GM10266 (cell line): Measurements from ENCODE around the gene ZFP57.

Source experiments
- DNase-seq: peaks from one replicate; pipeline ENCODE4 v3.0.0; 2012; ENCODE audit errors: extremely low spot score
- TF ChIP-seq, protein P1 (sequence below): IDR thresholded peaks from 2 replicates; pipeline ENCODE4 v1.5.1; 2012; ENCODE audit warnings: mild to moderate bottlenecking, low read depth; ENCODE audit not compliant: control insufficient read depth, insufficient read depth; ENCODE audit errors: missing control alignments

Gene ZFP57

DNA sequence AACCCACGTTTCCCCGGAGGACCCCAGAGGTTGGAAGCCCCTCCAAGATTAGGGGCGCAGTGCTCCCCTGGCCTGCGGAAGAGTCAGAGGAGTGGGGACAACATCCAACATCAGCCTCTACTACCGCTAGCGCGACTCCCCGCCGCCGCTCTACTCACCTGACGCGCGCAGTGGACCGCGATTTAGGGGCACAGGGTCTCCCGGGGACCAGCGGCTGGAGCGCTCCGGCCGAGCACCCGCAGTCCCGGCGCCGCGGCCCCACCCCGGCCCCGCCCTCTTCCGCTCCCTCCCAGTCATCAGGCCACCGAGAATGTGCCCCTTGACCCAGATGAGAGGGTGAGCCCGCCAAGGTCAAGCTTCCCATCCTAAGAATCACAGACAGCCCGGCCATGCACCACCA lies at the start of gene ZFP57:
TSS of gene ZFP57 (minus strand) at position 249 of the 400 bp plus-strand sequence. CDS start 4,149 bp downstream, outside the sequence.
- TF ChIP-seq, protein P1, sequence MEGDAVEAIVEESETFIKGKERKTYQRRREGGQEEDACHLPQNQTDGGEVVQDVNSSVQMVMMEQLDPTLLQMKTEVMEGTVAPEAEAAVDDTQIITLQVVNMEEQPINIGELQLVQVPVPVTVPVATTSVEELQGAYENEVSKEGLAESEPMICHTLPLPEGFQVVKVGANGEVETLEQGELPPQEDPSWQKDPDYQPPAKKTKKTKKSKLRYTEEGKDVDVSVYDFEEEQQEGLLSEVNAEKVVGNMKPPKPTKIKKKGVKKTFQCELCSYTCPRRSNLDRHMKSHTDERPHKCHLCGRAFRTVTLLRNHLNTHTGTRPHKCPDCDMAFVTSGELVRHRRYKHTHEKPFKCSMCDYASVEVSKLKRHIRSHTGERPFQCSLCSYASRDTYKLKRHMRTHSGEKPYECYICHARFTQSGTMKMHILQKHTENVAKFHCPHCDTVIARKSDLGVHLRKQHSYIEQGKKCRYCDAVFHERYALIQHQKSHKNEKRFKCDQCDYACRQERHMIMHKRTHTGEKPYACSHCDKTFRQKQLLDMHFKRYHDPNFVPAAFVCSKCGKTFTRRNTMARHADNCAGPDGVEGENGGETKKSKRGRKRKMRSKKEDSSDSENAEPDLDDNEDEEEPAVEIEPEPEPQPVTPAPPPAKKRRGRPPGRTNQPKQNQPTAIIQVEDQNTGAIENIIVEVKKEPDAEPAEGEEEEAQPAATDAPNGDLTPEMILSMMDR: no peak
- no peak for DNase-seq

DNA sequence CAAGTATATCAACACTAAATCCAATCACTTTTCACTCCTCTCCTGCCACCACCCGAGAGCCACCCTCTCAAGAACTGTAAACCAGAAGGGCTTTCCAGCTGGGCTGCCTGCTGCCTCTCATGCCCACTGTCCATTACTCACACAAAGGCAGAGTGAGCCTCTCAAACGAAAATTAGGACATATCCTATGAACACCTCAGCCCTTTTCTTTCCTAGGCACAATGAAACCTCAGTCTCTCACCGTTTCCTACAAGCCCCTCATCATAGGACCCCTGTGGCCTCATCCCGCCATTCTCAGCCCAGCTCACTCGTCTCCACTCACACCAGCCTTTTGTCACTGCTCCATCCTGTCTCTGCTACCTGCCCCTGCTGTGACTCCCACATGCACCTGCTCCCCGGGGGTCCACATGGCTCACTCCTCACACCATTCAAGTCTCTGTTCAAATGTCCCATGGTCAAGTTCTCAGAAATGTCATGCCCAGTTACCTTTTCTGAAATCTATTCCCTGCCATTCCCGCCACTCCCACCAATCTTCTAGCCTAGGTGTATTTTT lies 49.7 kb upstream of the ZFP57 start:
- no peak for DNase-seq
- TF ChIP-seq, protein P1: no peak

DNA sequence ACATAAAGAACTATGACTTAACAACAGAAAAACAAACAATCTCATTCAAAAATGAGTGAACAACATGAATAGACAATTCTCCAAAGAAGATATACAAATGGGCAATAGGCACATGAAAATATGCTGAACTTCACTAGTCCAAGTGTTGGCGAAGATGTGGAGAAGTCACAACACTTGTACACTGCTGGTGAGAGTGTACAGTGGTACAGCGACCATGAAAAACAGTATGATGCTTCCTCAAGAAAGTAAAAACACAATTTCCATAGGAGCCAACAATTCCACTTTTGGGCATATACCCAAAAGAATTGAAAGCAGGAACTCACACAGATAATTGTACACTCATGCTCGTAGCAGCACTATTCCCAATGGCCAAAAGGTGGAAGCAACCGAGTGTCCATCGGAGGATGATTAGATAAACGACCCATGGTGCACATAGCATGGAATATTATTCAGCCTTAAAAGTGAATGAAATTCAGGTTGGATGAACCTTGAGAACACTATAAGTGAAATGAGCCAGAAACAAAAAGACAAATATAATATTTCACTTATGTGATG lies 48.9 kb upstream of the ZFP57 start:
- no peak for DNase-seq
- TF ChIP-seq, protein P1: no peak

DNA sequence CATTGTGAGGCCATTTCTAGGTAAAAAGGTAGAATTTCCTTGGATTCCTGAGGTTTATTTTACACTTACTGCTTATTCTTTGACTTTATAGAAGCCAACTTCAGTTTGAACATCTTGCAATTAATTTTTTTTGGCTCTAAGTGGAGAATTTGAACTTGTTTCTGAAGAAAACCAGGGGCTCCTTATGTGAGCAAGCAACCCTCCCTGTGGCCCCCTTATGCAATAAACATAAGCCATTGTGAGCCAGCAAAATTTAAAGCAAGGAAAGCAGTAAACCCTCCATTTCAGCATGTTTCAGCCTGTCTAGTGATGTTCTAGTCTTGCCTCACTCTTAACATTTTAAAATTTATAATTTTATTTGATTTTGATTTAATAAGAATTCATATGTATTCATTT lies 47.9 kb upstream of the ZFP57 start:
- TF ChIP-seq, protein P1: no peak

DNA sequence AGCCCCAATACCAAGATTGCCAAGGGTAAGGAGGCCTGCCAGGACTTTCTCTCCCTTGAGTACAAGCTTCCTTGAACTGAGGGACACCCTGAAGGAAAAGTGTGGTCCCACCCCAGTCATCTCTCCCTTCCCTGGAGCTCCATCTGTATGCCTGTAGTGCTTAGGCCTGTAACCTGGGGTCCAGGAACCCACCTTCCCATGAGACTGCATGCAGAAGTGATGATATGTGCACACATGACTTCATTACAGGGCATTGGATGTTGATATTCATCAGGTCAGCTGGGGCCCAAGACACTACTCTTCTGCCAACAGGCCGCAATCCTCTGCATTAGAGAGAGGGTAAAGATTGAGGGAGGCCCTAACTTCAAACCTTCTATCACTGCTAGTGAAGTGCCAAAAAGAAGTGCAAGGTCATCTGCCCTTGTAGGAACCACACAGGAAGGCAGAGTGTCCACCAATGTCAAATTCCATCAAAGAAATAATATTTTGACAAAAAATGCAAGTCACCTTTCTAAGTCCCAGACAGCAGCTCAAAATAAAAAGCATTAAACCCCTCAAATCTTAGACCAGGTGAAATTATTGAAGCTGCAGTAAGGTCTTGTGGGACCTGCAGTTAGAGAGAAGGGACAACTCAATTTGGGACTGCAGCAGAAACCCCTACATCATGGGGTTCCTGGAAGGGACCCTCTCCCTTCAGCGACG lies 47.4 kb upstream of the ZFP57 start:
- DNase-seq: no peak

More for the DNA sequence above, 47.9 kb upstream of the ZFP57 start:
- DNase-seq: no peak

DNA sequence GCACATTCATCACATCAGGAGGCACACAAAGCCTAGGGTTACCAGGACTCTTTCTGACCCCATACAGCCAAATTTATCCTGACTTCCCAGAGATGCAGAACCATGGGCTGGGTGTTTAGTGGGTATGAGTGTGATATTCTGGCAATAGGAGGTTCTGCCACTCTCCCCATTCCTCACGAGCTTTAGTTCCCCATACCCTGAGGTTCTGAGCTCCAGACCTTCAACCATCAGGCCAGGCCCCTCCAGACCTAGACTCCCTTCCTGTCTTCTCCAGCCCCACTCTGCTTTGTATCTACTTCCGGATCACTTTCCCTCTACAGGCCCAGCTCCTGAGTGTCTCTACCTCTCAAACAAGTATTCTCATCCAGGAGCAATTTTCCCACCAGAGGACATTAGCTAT lies 46.7 kb upstream of the ZFP57 start:
- DNase-seq: no peak
- TF ChIP-seq, protein P1: no peak

More for the DNA sequence above, 47.4 kb upstream of the ZFP57 start:
- TF ChIP-seq, protein P1: no peak
